Activated CD4-positive, alpha-beta T cell treated with anti-CD3 and anti-CD28 coated beads, Interleukin-2, amount 10 ng/mL, durations not matched to agents 24 days and 14 days (primary cell): ENCODE data around the gene ATP1B1. TPM values are rescaled to one million over a fixed set of nuclear protein-coding genes. Genes with fewer than 3 reads are reported as not detected.
"Not testable (repeated sequence)": the region's sequence is repeated elsewhere in the genome, so short reads cannot be mapped to it uniquely, and the experiment has no call there.

ENCODE experiments used
- DNase-seq: peaks from one replicate; pipeline ENCODE4 v3.0.0; 2022
- H3K27ac Mint-ChIP-seq: one replicate; pipeline ENCODE4 v1.8.0; 2022; ENCODE audit warnings: mild to moderate bottlenecking, mixed read lengths
- H3K27me3 Mint-ChIP-seq: one replicate; pipeline ENCODE4 v1.8.0; 2022; ENCODE audit warnings: mixed read lengths
- H3K36me3 Mint-ChIP-seq: one replicate; pipeline ENCODE4 v1.8.0; 2022; ENCODE audit warnings: low read depth, mild to moderate bottlenecking, mixed read lengths
- H3K4me1 Mint-ChIP-seq: one replicate; pipeline ENCODE4 v1.8.0; 2021; ENCODE audit warnings: mixed read lengths
- H3K4me3 Mint-ChIP-seq: one replicate; pipeline ENCODE4 v1.8.0; 2022; ENCODE audit warnings: mild to moderate bottlenecking, moderate library complexity, mixed read lengths
- H3K9me3 Mint-ChIP-seq: one replicate; pipeline ENCODE4 v1.8.0; 2021; ENCODE audit warnings: mixed read lengths
- intact Hi-C: fragments of 100-400 bp; cut with micrococcal nuclease; formaldehyde crosslinking; loops from one replicate; pipeline ENCODE4 v1.15.1; 2023
- total RNA-seq: library from RNA; stranded (reverse); gene quantifications from 2 replicates; pipeline ENCODE4 v1.2.3, GENCODE V29; 2022

Gene ATP1B1
- total RNA-seq, 1 donor from 2014 or later: 12.5 TPM

- H3K27me3 Mint-ChIP-seq: peaks cover 6% of the 10 kb centered on the region
- no peak for DNase-seq
- H3K36me3 Mint-ChIP-seq: peaks cover 46% of the 10 kb centered on the region
- no peaks in the 10 kb centered on the region for H3K9me3 Mint-ChIP-seq
- H3K4me1 Mint-ChIP-seq: peaks cover 44% of the 10 kb centered on the region
- H3K27ac Mint-ChIP-seq: no peak overlapping the region
- intact Hi-C loops: no loop called here
- H3K4me3 Mint-ChIP-seq: no peak overlapping the region
Measured at GRCh38 chr1:169112241-169112640, 5.8 kb downstream of the ATP1B1 start.

DNA sequence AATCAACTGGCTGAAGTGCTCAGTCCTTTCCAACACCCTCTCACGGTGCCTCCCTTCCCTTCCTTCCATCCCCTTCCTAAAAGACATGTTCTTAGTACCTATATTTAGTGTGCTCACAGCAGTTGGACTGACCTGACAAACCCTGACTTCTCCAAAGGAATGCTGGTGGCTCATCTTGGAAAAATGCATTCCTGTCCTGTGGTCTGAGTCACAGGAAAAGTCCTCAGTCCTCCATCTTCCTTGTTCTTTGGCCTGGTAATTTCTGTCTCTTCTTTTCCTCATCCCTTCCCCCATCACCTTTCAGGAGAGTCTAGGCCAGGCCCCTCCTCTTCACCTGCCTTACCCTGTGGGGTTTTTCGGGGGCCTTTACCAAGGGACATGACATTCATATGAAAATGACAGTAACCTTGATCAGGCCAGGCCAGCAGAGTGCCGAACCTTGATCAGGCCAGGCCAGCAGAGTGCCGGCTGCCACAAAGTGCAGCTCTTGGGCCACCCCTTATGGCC lies 7.2 kb downstream of the ATP1B1 start:
- Mint-ChIP-seq H3K4me1 (peaks cover 32% of the 10 kb centered on the region), H3K27ac (no peak overlapping the region), H3K9me3 (no peaks in the 10 kb centered on the region), H3K4me3 (no peak overlapping the region), H3K36me3 (peaks cover 45% of the 10 kb centered on the region), H3K27me3 (no peaks in the 10 kb centered on the region)
- DNase-seq: no peak
- intact Hi-C loops: no loop called here

DNA sequence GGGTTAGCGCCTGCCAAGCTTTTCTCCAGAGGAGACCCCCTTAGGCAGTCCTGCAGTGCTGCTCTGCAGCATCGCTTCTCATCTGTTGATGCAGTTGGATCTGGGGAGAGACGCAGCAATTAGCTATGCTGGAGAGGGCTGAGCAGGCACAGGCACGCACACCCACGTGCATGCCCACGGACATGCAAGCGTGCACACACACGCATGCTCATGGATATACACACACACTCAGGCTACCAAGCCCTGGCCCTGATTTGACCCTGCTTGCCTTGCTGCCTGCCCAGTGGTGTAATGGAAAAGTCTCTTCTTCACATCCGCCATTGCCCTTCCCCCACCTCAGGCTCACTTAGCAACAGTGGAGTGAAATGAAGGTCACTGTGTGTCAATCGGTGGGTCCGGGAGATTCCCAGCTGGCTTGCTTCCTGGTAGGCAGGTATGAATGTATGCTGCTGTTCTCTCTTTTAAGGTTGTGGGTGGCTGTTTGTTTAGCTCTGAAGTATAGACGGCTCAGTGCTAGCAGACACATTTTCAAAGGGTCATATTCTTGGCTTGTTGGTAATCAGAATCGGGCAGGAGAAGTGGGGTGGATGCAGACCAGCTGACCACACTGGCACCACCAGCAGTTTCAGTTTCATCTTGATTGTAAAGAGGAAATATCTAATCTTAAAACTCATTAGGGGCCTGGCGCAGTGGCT lies 9.5 kb downstream of the ATP1B1 start:
- Mint-ChIP-seq H3K4me1 (peaks cover 17% of the 10 kb centered on the region), H3K27ac (no peak overlapping the region), H3K27me3 (no peaks in the 10 kb centered on the region), H3K36me3 (peaks cover 52% of the 10 kb centered on the region), H3K9me3 (no peaks in the 10 kb centered on the region), H3K4me3 (no peak overlapping the region)
- intact Hi-C loops: no loop called here
- DNase-seq: no peak

DNA sequence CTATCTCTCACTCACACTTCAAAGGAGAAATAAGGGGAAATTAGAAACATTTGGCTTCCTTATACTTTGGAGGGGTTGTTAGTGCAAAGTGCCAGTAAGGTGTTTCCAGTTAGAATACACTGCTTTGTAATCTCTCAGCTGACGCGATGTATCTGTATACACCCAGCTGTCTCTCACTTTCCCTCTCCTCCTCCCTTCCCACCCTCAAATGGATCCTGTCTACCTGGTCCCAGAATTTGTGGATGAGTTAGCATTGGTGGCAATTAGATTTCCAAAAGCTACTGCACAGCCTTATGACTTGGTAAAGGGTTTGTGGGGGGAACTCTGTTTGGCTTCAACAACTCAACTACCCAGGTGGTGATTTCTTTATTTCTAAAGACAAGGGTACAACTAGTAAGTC lies 10.5 kb downstream of the ATP1B1 start:
- H3K36me3 Mint-ChIP-seq: peaks cover 47% of the 10 kb centered on the region
- no peaks in the 10 kb centered on the region for H3K9me3 Mint-ChIP-seq
- intact Hi-C loops: no loop called here
- no peak for DNase-seq
- H3K27ac Mint-ChIP-seq: no peak overlapping the region
- peaks cover 14% of the 10 kb centered on the region for H3K4me1 Mint-ChIP-seq
- H3K27me3 Mint-ChIP-seq: no peaks in the 10 kb centered on the region
- no peak overlapping the region for H3K4me3 Mint-ChIP-seq

GRCh38 chr1:169117599-169117998 lies 11.1 kb downstream of the ATP1B1 start:
- DNase-seq: no peak
- intact Hi-C loops: no loop called here
- H3K9me3 Mint-ChIP-seq: no peaks in the 10 kb centered on the region
- no peak overlapping the region for H3K4me3 Mint-ChIP-seq
- peaks cover 44% of the 10 kb centered on the region for H3K36me3 Mint-ChIP-seq
- peaks cover 12% of the 10 kb centered on the region for H3K4me1 Mint-ChIP-seq
- H3K27ac Mint-ChIP-seq: no peak overlapping the region
- H3K27me3 Mint-ChIP-seq: no peaks in the 10 kb centered on the region

GRCh38 chr1:169118227-169118626 lies 11.7 kb downstream of the ATP1B1 start:
- intact Hi-C loops: no loop called here
- Mint-ChIP-seq H3K27me3 (no peaks in the 10 kb centered on the region), H3K36me3 (peaks cover 41% of the 10 kb centered on the region), H3K27ac (no peak overlapping the region), H3K4me3 (no peak overlapping the region), H3K4me1 (peaks cover 12% of the 10 kb centered on the region), H3K9me3 (no peaks in the 10 kb centered on the region)
- DNase-seq: no peak

DNA sequence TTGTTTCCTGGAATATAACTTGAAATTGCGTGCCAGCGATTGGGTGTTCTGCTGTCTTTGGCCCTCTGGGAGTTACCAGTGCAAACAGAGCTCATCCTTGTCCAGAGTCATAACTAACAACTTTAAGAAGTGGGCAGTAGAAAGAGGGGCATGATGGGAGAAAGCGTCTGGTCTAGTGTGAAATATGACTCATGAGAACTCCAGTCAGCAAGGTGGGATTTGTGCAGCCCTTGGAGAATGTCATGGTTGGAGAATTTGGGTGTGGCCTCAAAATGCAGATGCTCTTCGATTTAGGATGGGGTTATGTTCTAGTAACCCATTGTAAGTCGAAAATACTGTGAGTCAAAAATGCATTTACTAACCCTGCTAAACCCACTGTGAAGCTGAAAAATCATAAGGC lies 12.9 kb downstream of the ATP1B1 start:
- Mint-ChIP-seq H3K9me3 (no peaks in the 10 kb centered on the region), H3K27ac (no peak overlapping the region), H3K27me3 (no peaks in the 10 kb centered on the region), H3K4me3 (no peak overlapping the region), H3K36me3 (peaks cover 36% of the 10 kb centered on the region), H3K4me1 (peaks cover 12% of the 10 kb centered on the region)
- intact Hi-C loops: no loop called here
- no peak for DNase-seq

DNA sequence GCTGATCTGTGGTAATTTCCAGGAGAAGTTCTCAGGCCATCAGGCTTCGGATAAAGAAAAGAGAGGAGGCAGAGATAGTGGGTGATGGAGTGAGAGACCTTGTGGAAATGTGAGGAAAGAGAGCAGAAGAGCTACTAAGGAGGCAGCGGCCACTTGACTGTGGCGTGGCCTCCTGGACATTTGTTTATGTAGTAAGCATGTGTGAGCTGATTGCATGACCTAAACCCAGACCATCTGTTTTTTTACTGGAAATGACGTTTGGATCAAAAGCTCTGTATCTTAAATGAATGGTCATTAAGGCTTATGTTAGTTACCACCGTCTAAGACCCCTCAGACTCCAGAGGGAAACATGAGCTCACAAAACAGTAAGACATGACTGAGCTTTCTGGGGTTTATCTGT lies 13.6 kb downstream of the ATP1B1 start:
- Mint-ChIP-seq H3K4me1 (peaks cover 12% of the 10 kb centered on the region), H3K27me3 (no peaks in the 10 kb centered on the region), H3K4me3 (no peak overlapping the region), H3K9me3 (no peaks in the 10 kb centered on the region), H3K36me3 (peaks cover 39% of the 10 kb centered on the region), H3K27ac (no peak overlapping the region)
- DNase-seq: no peak
- intact Hi-C loops: no loop called here

DNA sequence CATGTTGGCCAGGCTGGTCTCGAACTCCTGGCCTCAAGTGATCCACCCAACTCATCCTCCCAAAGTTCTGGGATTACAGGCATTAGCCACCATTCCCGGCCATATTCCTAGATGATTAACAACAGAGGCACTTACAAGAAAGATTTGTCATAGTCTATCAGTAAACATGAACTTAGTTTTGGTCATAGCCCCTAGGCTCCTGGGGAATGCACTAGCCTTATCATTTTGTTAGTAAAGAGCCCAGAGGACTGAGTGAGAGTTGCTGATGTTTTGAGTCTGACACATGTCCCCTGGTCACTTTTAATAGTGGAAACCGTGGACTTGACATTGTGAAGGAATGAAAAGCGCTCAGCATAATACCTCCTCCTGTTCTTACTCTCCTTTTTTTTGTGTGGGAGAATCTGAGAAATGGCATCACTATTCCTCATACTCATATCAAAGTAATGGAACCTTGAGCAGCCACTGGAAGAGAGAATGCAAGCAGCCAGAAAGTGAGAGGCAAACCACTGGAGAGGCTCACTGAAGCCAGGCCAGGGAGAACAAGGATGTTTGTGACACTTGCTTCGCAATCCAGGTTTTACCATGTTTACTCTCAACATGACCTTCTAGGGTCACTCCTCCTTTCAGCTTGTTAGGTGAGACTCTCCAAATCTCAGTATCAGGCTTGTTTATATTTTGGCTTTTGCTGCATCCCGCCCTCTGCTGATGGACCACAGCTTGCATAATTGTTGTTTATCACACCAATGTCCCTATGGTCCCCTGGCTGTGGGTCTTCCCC lies 14.8 kb downstream of the ATP1B1 start:
- Mint-ChIP-seq H3K36me3 (peaks cover 41% of the 10 kb centered on the region), H3K4me1 (peaks cover 12% of the 10 kb centered on the region), H3K4me3 (no peak overlapping the region), H3K27ac (no peak overlapping the region), H3K27me3 (no peaks in the 10 kb centered on the region), H3K9me3 (no peaks in the 10 kb centered on the region)
- intact Hi-C loops: no loop called here
- no peak for DNase-seq

DNA sequence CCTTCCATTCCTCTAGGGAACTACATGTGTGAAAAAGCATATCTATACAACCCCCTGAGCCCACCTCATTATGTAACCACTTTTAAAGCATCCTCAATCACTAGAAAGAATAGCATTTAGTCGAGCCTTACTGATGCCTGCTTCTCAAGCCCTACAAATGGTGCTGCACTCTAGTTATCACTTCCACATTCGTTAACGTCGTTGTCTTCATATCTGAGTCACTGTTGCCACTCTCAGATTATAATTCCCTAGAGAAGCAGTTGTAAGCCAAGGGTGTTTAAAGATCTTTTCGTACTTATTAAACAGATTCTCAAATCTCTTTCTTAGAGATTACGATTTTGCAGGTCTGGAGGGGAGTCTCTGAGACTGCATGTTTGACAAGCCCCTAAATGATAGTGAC lies 16.5 kb downstream of the ATP1B1 start:
- H3K4me1 Mint-ChIP-seq: peaks cover 5% of the 10 kb centered on the region
- H3K27ac Mint-ChIP-seq: no peak overlapping the region
- DNase-seq: no peak
- no peaks in the 10 kb centered on the region for H3K27me3 Mint-ChIP-seq
- H3K9me3 Mint-ChIP-seq: no peaks in the 10 kb centered on the region
- no peak overlapping the region for H3K4me3 Mint-ChIP-seq
- peaks cover 40% of the 10 kb centered on the region for H3K36me3 Mint-ChIP-seq
- intact Hi-C loops: no loop called here

- no peak overlapping the region for H3K4me3 Mint-ChIP-seq
- intact Hi-C loops: no loop called here
- no peak overlapping the region for H3K27ac Mint-ChIP-seq
- peaks cover 9% of the 10 kb centered on the region for H3K4me1 Mint-ChIP-seq
- H3K36me3 Mint-ChIP-seq: peaks cover 47% of the 10 kb centered on the region
- no peak for DNase-seq
- no peaks in the 10 kb centered on the region for H3K9me3 Mint-ChIP-seq
- no peaks in the 10 kb centered on the region for H3K27me3 Mint-ChIP-seq
Measured at GRCh38 chr1:169124459-169124858, 18.0 kb downstream of the ATP1B1 start.

GRCh38 chr1:169125597-169125996 lies 19.1 kb downstream of the ATP1B1 start:
- H3K27ac Mint-ChIP-seq: not testable (repeated sequence)
- H3K36me3 Mint-ChIP-seq: peaks cover 49% of the 10 kb centered on the region

DNA sequence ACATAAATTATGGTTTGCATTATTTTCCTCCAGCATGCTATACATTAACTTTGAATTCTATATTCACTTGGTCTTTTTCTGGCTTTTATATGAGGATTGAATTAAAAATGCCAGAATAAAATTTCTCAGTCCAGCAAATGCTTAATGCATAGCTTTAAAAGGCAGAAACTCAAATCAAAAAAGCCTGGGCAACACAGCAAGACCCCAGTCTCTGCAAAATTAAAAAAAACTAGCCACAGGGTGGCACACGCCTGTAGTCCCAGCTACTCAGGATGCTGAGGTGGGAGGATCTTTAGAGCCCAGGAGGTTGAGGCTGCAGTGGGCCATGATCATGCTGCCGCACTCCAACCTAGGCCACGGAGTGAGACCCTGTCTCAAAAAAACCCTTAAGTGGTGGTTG lies 19.8 kb downstream of the ATP1B1 start:
- H3K27me3 Mint-ChIP-seq: no peaks in the 10 kb centered on the region
- no peak overlapping the region for H3K27ac Mint-ChIP-seq
- no peak for DNase-seq
- H3K4me3 Mint-ChIP-seq: no peak overlapping the region
- no peaks in the 10 kb centered on the region for H3K9me3 Mint-ChIP-seq
- intact Hi-C loops: no loop called here
- peaks cover 7% of the 10 kb centered on the region for H3K4me1 Mint-ChIP-seq
- peaks cover 56% of the 10 kb centered on the region for H3K36me3 Mint-ChIP-seq

More at GRCh38 chr1:169125597-169125996, 19.1 kb downstream of the ATP1B1 start:
- H3K27me3 Mint-ChIP-seq, DNase-seq, H3K9me3 Mint-ChIP-seq, intact Hi-C loops, H3K4me3 Mint-ChIP-seq, H3K4me1 Mint-ChIP-seq: not testable (repeated sequence)

GRCh38 chr1:169127305-169127704 lies 20.8 kb downstream of the ATP1B1 start:
- Mint-ChIP-seq H3K9me3 (no peaks in the 10 kb centered on the region), H3K36me3 (peaks cover 56% of the 10 kb centered on the region), H3K4me3 (no peak overlapping the region), H3K27me3 (no peaks in the 10 kb centered on the region), H3K4me1 (peaks cover 7% of the 10 kb centered on the region), H3K27ac (no peak overlapping the region)
- intact Hi-C loops: no loop called here
- no peak for DNase-seq
